HG02870 (cell line): ENCODE results near the gene PRKAA1.

Experiments used
- ATAC-seq: cut with Tn5 transposase; IDR thresholded peaks from one replicate; pipeline ENCODE4 v1.9.1; 2021; ENCODE audit warnings: mild to moderate bottlenecking, moderate library complexity; ENCODE audit not compliant: unreplicated experiment

PRKAA1 gene

GRCh38 chr5:40781843-40782409, 16.2 kb downstream of the PRKAA1 start:
- ATAC-seq = no peak

- no peak for ATAC-seq
Observed at GRCh38 chr5:40780858-40781257, 17.3 kb downstream of the PRKAA1 start.

GRCh38 chr5:40780199-40780598, 18.0 kb downstream of the PRKAA1 start:
- ATAC-seq = no peak

GRCh38 chr5:40779561-40779960, 18.6 kb downstream of the PRKAA1 start:
- ATAC-seq = no peak

GRCh38 chr5:40778133-40778532, 20.0 kb downstream of the PRKAA1 start:
- no peak for ATAC-seq

GRCh38 chr5:40776658-40776977, 21.6 kb downstream of the PRKAA1 start:
- no peak for ATAC-seq

GRCh38 chr5:40775846-40776657, 22.1 kb downstream of the PRKAA1 start:
- ATAC-seq = no peak

- no peak for ATAC-seq
Observed at GRCh38 chr5:40775085-40775845, 22.9 kb downstream of the PRKAA1 start.

GRCh38 chr5:40774623-40775022, 23.6 kb downstream of the PRKAA1 start:
- ATAC-seq = no peak

- no peak for ATAC-seq
Observed at GRCh38 chr5:40770764-40771163, 27.4 kb downstream of the PRKAA1 start.

- no peak for ATAC-seq
Observed at GRCh38 chr5:40762705-40763104, 35.5 kb downstream of the PRKAA1 start.

GRCh38 chr5:40757400-40757799, 40.8 kb downstream of the PRKAA1 start:
- ATAC-seq = no peak

- peak; percentile 85 for ATAC-seq
Observed at GRCh38 chr5:40755407-40756365, 42.5 kb downstream of the PRKAA1 start, which contains the start of gene TTC33. TSS of gene TTC33 (minus strand) at chr5:40755961. CDS start at chr5:40747018, 8,943 bp downstream.

- peak; percentile 79 for ATAC-seq
Observed at GRCh38 chr5:40755093-40755406, 43.1 kb downstream of the PRKAA1 start.

GRCh38 chr5:40754381-40755092, 43.6 kb downstream of the PRKAA1 start:
- ATAC-seq = peak; percentile 19

- no peak for ATAC-seq
Observed at GRCh38 chr5:40746703-40747102, 51.5 kb downstream of the PRKAA1 start.

- ATAC-seq = no peak
Observed at GRCh38 chr5:40743771-40744170, 54.4 kb downstream of the PRKAA1 start.

GRCh38 chr5:40738502-40738901, 59.7 kb downstream of the PRKAA1 start:
- no peak for ATAC-seq

- peak; percentile 52 for ATAC-seq
Observed at GRCh38 chr5:40736103-40736875, 61.9 kb downstream of the PRKAA1 start.
